ENCODE measurements around the gene SMAD3. TPM values are rescaled to one million over a fixed set of nuclear protein-coding genes. Genes with fewer than 3 reads are reported as not detected.
A peak's percentile ranks its signal among the peaks of the same experiment; 100 is the strongest.

Gene SMAD3
- total and polyA plus RNA-seq, 4 donors, result 10.9 to 41.6 (median 23.4) TPM

GRCh38 chr15:67070892-67071664 lies 5.7 kb downstream of the SMAD3 start:
- peaks cover 12 to 52% (median 26%) of the 10 kb centered on the region in 5 donors for H3K4me1 ChIP-seq (ENCODE audit: control insufficient read depth in 5 of 5, insufficient read depth in 5 of 5, low read length in 5 of 5)
- no peak overlapping the region for H3K9ac ChIP-seq (ENCODE audit: insufficient read depth in 1 of 2, low read length in 2 of 2)
- peaks cover 0 to 7% (median under 1%) of the 10 kb centered on the region in 4 donors for H3K36me3 ChIP-seq (ENCODE audit: control insufficient read depth in 4 of 4, insufficient read depth in 4 of 4, low read length in 4 of 4)
- H3K27ac ChIP-seq (ENCODE audit: low read depth in 1 of 2, low read length in 1 of 2), result no peak overlapping the region
- H3K9me3 ChIP-seq (ENCODE audit: control insufficient read depth in 4 of 4, insufficient read depth in 3 of 4, low read length in 3 of 4), result no peaks in the 10 kb centered on the region
- no peak for TF ChIP-seq CTCF (IDR thresholded peaks at IDR 0.05; ENCODE audit: control extremely low read depth, extremely low read depth)
- no peaks in the 10 kb centered on the region for H3K27me3 ChIP-seq (ENCODE audit: control insufficient read depth in 3 of 3, insufficient read depth in 3 of 3, low read length in 2 of 3)
- ATAC-seq (ENCODE audit: insufficient read depth, low FRiP score), result no peak
- no peak for DNase-seq
- WGBS, 2 donors, result 90 to 93% methylated on average over 9 of the region's 9 CpGs
- no peak overlapping the region for H3K4me3 ChIP-seq

DNA sequence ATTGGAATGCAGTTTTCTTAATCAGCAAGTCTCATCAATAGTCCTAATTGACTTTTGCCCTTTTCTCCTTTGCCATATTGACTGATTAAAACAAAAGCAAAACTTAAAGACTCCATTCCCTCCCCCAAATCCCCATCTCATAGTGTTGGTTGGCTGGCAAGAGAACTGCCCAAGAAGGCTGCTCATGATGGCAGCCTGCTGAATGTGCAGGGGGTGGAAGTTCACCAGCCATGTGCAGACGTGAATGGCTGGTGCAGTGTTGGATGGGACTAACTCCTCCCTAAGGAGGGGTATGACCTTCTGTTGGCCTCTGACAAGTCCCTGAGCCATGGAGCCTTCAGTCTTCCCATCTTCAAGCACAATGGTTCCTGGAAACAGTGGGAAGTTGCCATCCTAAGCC lies 7.0 kb downstream of the SMAD3 start:
- H3K4me1 ChIP-seq (ENCODE audit: control insufficient read depth in 5 of 5, insufficient read depth in 5 of 5, low read length in 5 of 5), result peaks cover 10 to 47% (median 26%) of the 10 kb centered on the region in 5 donors
- no peak for ATAC-seq (ENCODE audit: insufficient read depth, low FRiP score)
- DNase-seq, result no peak
- H3K27me3 ChIP-seq (ENCODE audit: control insufficient read depth in 3 of 3, insufficient read depth in 3 of 3, low read length in 2 of 3), result no peaks in the 10 kb centered on the region
- H3K9me3 ChIP-seq (ENCODE audit: control insufficient read depth in 4 of 4, insufficient read depth in 3 of 4, low read length in 3 of 4), result no peaks in the 10 kb centered on the region
- no peak overlapping the region for H3K4me3 ChIP-seq
- H3K27ac ChIP-seq (ENCODE audit: low read depth in 1 of 2, low read length in 1 of 2), result peak overlapping the region in 1 of 2 donors; percentile 15
- H3K36me3 ChIP-seq (ENCODE audit: control insufficient read depth in 4 of 4, insufficient read depth in 4 of 4, low read length in 4 of 4), result peaks cover 0 to 10% (median under 1%) of the 10 kb centered on the region in 4 donors
- TF ChIP-seq CTCF (IDR thresholded peaks at IDR 0.05; ENCODE audit: control extremely low read depth, extremely low read depth), result no peak
- no peak overlapping the region for H3K9ac ChIP-seq (ENCODE audit: insufficient read depth in 1 of 2, low read length in 2 of 2)
- 71 to 83% methylated on average over 1 of the region's 1 CpG for WGBS, 2 donors

- H3K4me1 ChIP-seq (ENCODE audit: control insufficient read depth in 5 of 5, insufficient read depth in 5 of 5, low read length in 5 of 5), result peaks cover 6 to 42% (median 21%) of the 10 kb centered on the region in 5 donors
- DNase-seq, result peak in 2 of 3 donors; percentile 53 to 71
- H3K9me3 ChIP-seq (ENCODE audit: control insufficient read depth in 4 of 4, insufficient read depth in 3 of 4, low read length in 3 of 4), result no peaks in the 10 kb centered on the region
- H3K27me3 ChIP-seq (ENCODE audit: control insufficient read depth in 3 of 3, insufficient read depth in 3 of 3, low read length in 2 of 3), result no peaks in the 10 kb centered on the region
- H3K4me3 ChIP-seq, result no peak overlapping the region
- peaks cover 0 to 10% (median under 1%) of the 10 kb centered on the region in 4 donors for H3K36me3 ChIP-seq (ENCODE audit: control insufficient read depth in 4 of 4, insufficient read depth in 4 of 4, low read length in 4 of 4)
- no peak for TF ChIP-seq CTCF (IDR thresholded peaks at IDR 0.05; ENCODE audit: control extremely low read depth, extremely low read depth)
- no peak overlapping the region for H3K9ac ChIP-seq (ENCODE audit: insufficient read depth in 1 of 2, low read length in 2 of 2)
- H3K27ac ChIP-seq (ENCODE audit: low read depth in 1 of 2, low read length in 1 of 2), result no peak overlapping the region
- 85 to 91% methylated on average over 2 of the region's 2 CpGs for WGBS, 2 donors
- no peak for ATAC-seq (ENCODE audit: insufficient read depth, low FRiP score)
Measured at GRCh38 chr15:67072958-67073357, 7.6 kb downstream of the SMAD3 start.
